HepG2 (cell line): ENCODE results near the gene GBGT1. TPM values are rescaled to one million over a fixed set of nuclear protein-coding genes. Genes with fewer than 3 reads are reported as not detected.

ENCODE experiments used
- FUBP1 ChIP-seq: sonication (generic); formaldehyde crosslinking; IDR thresholded peaks from 2 replicates; pipeline ENCODE4 v1.5.1; 2020; ENCODE audit warnings: missing genetic modification reagents, mild to moderate bottlenecking, borderline replicate concordance
- MLXIP ChIP-seq: sonication (generic); formaldehyde crosslinking; IDR thresholded peaks from 2 replicates; pipeline ENCODE4 v1.9.0; 2021; ENCODE audit warnings: missing genetic modification reagents, borderline replicate concordance
- NBN ChIP-seq: fragments of 450-650 bp; conservative IDR thresholded peaks from 2 replicates; pipeline ENCODE4 v1.6.1; 2017
- TEAD2 ChIP-seq: sonication (generic); formaldehyde crosslinking; IDR thresholded peaks from 2 replicates; pipeline ENCODE4 v1.9.0; 2021; ENCODE audit warnings: missing genetic modification reagents
- ZBTB25 ChIP-seq: IDR thresholded peaks from 2 replicates; pipeline ENCODE4 v1.6.1; 2018; ENCODE audit warnings: missing genetic modification reagents
- ZNF614 ChIP-seq: IDR thresholded peaks from 2 replicates; pipeline ENCODE4 v1.6.1; 2018; ENCODE audit warnings: missing biosample characterization, missing genetic modification reagents, inconsistent platforms, borderline replicate concordance
- polyA plus RNA-seq, 8 experiments: library from polyadenylated mRNA; depleted of rRNA in 3 of 8; stranded (reverse) in 7 of 8; unstranded in 1 of 8; fragments of >200 nt; fragmentation: Illumina TruSeq in 4 of 8; extraction: Trizol in 4 of 8; gene quantifications; 2 replicates each; pipeline versions ENCODE4 v1.2.1 to v1.2.3, GENCODE V29; 2011 to 2016; ENCODE audit warnings: low read depth in 4 of 8, missing spikeins in 1 of 8, mixed read lengths in 1 of 8; ENCODE audit not compliant: insufficient read depth in 1 of 8
- total RNA-seq, 5 experiments: library from RNA; depleted of rRNA; stranded (reverse); fragments of >200 nt; fragmentation: Illumina TruSeq; extraction: Trizol; gene quantifications; 2 replicates each; pipeline ENCODE4 v1.2.3, GENCODE V29; 2016; ENCODE audit warnings: low read depth in 1 of 5

The GBGT1 gene
- total and polyA plus RNA-seq, 2 of the 13 experiments (the other 11 are each of a cell fraction or from before 2014, with no cell fraction given): not detected

GRCh38 chr9:133105461-133105770 lies 58.3 kb downstream of the GBGT1 start (continued):
- TF ChIP-seq ZBTB25 (CRISPR knock-in tag): no peak
- TF ChIP-seq MLXIP (CRISPR knock-in tag): no peak
- TF ChIP-seq FUBP1 (CRISPR knock-in tag): no peak
- TF ChIP-seq ZNF614 (CRISPR knock-in tag): no peak
- TF ChIP-seq TEAD2 (CRISPR knock-in tag): no peak
- TF ChIP-seq NBN: no peak
